HL-60 (cell line): ENCODE measurements around the gene FAM227B.
"Not testable (repeated sequence)": the region's sequence is repeated elsewhere in the genome, so short reads cannot be mapped to it uniquely, and the experiment has no call there.

ENCODE experiments used
- CTCF ChIP-seq: IDR thresholded peaks from one replicate; pipeline ENCODE4 v1.5.1; 2011; ENCODE audit warnings: low read length, control low read depth, inconsistent platforms; ENCODE audit not compliant: insufficient read depth
- POLR2AphosphoS5 ChIP-seq: IDR thresholded peaks from 2 replicates; pipeline ENCODE4 v1.6.1; 2012; ENCODE audit warnings: low read depth
- REST ChIP-seq: IDR thresholded peaks from 2 replicates; pipeline ENCODE4 v1.6.1; 2012; ENCODE audit warnings: low read depth; ENCODE audit not compliant: insufficient replicate concordance

- TF ChIP-seq CTCF, REST, POLR2AphosphoS5: not testable (repeated sequence)
Measured at GRCh38 chr15:49550342-49550741, 70.3 kb downstream of the FAM227B start.
